K562 (cell line): ENCODE results near the gene AGPAT4.

Experiments
- CHD4 ChIP-seq: fragments of 200-600 bp; sonication (generic); IDR thresholded peaks from 3 replicates; pipeline ENCODE4 v1.6.1; 2012; ENCODE audit warnings: low read depth, mild to moderate bottlenecking, mixed read lengths, low read length, inconsistent platforms; ENCODE audit not compliant: insufficient read depth, insufficient replicate concordance, poor library complexity, severe bottlenecking
- CTCF ChIP-seq, 3 experiments: IDR thresholded peaks in 2 of 3; conservative IDR thresholded peaks in 1 of 3; 2 replicates each; pipeline ENCODE4 v1.5.1; 2011 to 2012; ENCODE audit warnings: low read length in 3 of 3, mild to moderate bottlenecking in 3 of 3, control low read depth in 2 of 3, improper control_type of control experiment in 1 of 3, inconsistent platforms in 1 of 3, low read depth in 1 of 3, mixed read lengths in 1 of 3, moderate library complexity in 1 of 3; ENCODE audit not compliant: insufficient read depth in 2 of 3
- DEAF1 ChIP-seq: fragments of 450-650 bp; formaldehyde crosslinking; IDR thresholded peaks from 2 replicates; pipeline ENCODE4 v1.4.0; 2020; ENCODE audit warnings: mild to moderate bottlenecking, moderate library complexity
- DPF2 ChIP-seq: fragments of 450-650 bp; IDR thresholded peaks from 2 replicates; pipeline ENCODE4 v1.6.1; 2016
- MYC ChIP-seq, 2 experiments: fragments of 250-450 bp in 1 of 2; sonication (Bioruptor Pico) in 1 of 2; IDR thresholded peaks; 2 replicates each; pipeline versions ENCODE4 v1.5.1 to v1.6.1; 2012 to 2021; ENCODE audit warnings: low read depth in 2 of 2, borderline replicate concordance in 1 of 2, improper control_type of control experiment in 1 of 2, low read length in 1 of 2, mild to moderate bottlenecking in 1 of 2, moderate library complexity in 1 of 2
- NFYB ChIP-seq: IDR thresholded peaks from 2 replicates; pipeline ENCODE4 v1.6.1; 2011; ENCODE audit warnings: mild to moderate bottlenecking, moderate library complexity; ENCODE audit not compliant: insufficient read length; ENCODE audit errors: extremely low read depth
- ZNF146 ChIP-seq: IDR thresholded peaks from one replicate; pipeline ENCODE4 v1.6.1; 2018; ENCODE audit warnings: missing compliant biosample characterization; ENCODE audit not compliant: unreplicated experiment
- ZNF3 ChIP-seq: fragments of 250-450 bp; sonication (Bioruptor Pico); IDR thresholded peaks from 2 replicates; pipeline ENCODE4 v1.5.0; 2021; ENCODE audit warnings: mild to moderate bottlenecking, moderate library complexity

GRCh38 chr6:161216616-161217205 lies 57.1 kb downstream of the AGPAT4 start:
- TF ChIP-seq MYC (IDR thresholded peaks at IDR 0.05; ENCODE audit: low read depth, low read length) (no peak), MYC (CRISPR knock-in tag; IDR thresholded peaks at IDR 0.05; ENCODE audit: borderline replicate concordance, low read depth) (no peak), ZNF146 (no peak), CTCF (IDR thresholded peaks at IDR 0.05 in 2 of 3, conservative IDR thresholded peaks at IDR 0.05 in 1 of 3; ENCODE audit: insufficient read depth in 2 of 3, low read depth in 1 of 3, low read length in 3 of 3) (no peak), CHD4 (no peak), ZNF3 (CRISPR knock-in tag) (no peak), DPF2 (no peak), NFYB (no peak), DEAF1 (CRISPR knock-in tag) (no peak)
